SK-N-SH treated with all-trans-retinoic acid at 6 μM for 48 hours (cell line): Measurements from ENCODE around the gene DOK6.

Experiments used
- RARB ChIP-seq: fragments of 250-450 bp; sonication (Bioruptor Pico); IDR thresholded peaks from 2 replicates; pipeline ENCODE4 v1.8.0; 2021; ENCODE audit warnings: mild to moderate bottlenecking, moderate library complexity
- ZFP30 ChIP-seq: fragments of 450-650 bp; formaldehyde crosslinking; IDR thresholded peaks from 2 replicates; pipeline ENCODE4 v1.5.0; 2022; ENCODE audit warnings: mild to moderate bottlenecking, moderate library complexity
- ZNF70 ChIP-seq: fragments of 450-650 bp; formaldehyde crosslinking; IDR thresholded peaks from 2 replicates; pipeline ENCODE4 v1.5.0; 2020; ENCODE audit warnings: mild to moderate bottlenecking, moderate library complexity
- ZNF8 ChIP-seq: fragments of 450-650 bp; formaldehyde crosslinking; IDR thresholded peaks from 2 replicates; pipeline ENCODE4 v1.5.0; 2020; ENCODE audit warnings: mild to moderate bottlenecking, moderate library complexity
- TF ChIP-seq, protein P1 (sequence below): fragments of 250-450 bp; sonication (Bioruptor Pico); IDR thresholded peaks from 2 replicates; pipeline ENCODE4 v1.5.1; 2020; ENCODE audit warnings: low read depth, mild to moderate bottlenecking, moderate library complexity

DNA sequence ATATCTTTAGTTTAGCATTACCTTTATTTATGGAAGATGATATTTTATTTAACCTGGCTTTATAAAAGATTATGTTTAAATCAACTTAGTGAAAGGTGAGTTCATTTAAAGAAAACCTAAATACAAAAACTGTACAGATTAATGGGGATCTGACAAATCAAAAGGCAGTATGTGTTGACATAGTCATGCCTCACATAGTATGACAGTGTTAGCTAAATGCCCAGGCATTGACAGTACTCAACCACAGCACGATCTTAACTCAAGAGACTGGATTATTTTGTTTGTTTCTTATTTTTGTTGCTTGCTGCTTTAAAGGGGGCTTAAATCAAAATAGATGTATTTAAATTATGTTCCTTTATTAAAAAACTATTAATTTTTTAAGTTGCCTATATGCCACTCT lies 7.8 kb downstream of the DOK6 start:
- TF ChIP-seq, protein P1, sequence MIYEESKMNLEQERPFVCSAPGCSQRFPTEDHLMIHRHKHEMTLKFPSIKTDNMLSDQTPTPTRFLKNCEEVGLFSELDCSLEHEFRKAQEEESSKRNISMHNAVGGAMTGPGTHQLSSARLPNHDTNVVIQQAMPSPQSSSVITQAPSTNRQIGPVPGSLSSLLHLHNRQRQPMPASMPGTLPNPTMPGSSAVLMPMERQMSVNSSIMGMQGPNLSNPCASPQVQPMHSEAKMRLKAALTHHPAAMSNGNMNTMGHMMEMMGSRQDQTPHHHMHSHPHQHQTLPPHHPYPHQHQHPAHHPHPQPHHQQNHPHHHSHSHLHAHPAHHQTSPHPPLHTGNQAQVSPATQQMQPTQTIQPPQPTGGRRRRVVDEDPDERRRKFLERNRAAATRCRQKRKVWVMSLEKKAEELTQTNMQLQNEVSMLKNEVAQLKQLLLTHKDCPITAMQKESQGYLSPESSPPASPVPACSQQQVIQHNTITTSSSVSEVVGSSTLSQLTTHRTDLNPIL (CRISPR knock-in tag) = no peak
- TF ChIP-seq RARB (CRISPR knock-in tag) (no peak), ZFP30 (no peak), ZNF70 (CRISPR knock-in tag) (no peak), ZNF8 (CRISPR knock-in tag) (no peak)
